GM12801 (cell line): ENCODE measurements around the gene CCL7.

Source experiments
- CTCF ChIP-seq: IDR thresholded peaks from one replicate; pipeline ENCODE4 v1.5.1; 2011; ENCODE audit warnings: control low read depth; ENCODE audit not compliant: insufficient read length; ENCODE audit errors: extremely low read depth

The CCL7 gene

GRCh38 chr17:34290586-34290985 is 20.6 kb downstream of the CCL7 start:
- TF ChIP-seq CTCF: no peak

DNA sequence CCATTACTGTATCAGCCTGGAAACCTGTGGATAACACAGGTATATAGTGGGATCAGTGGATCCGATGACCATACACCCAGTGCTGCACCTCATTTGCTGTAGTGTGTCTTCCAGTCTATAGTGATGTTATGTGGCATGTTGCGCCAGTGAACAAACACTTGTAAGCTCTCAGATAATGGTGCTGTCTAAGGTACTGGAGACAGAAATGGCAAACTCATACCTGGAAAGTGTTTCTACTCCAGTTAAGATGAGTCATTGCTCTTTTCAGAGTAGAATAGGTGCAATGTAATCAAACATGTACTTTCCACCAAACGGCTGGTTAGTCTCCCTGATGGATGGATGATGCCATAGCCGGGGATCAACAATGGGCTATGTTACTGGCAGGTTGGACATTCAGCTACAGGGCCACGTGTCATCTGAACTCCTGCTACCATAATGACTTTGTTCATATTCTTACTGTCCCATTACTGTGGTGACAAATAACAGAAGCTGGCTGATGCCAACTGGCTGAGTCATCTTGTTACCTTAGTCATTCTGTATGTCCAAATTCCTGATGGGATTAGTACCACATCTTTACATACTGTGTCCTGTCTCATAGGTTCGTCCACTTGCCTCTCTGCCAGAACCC is 21.8 kb downstream of the CCL7 start:
- TF ChIP-seq CTCF: no peak

DNA sequence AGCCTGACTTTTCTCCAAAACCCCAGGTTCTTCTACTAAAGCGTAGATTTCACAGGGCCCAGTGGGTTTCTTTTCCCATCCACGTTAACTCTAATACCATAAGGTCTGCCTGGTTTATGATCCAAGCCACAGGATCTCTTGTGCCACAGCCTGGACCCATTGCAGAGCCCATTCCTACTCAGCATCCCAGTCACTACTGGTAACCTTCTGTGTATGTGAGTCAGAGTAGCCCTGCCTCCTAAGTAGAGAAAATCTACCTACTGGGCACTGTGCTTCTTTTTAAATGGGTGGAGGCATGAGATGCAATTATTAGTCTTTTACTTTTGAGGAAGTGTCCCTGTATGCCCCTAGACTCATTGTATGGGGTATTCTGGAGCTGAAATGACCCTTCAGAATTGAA is 29.0 kb downstream of the CCL7 start:
- TF ChIP-seq CTCF: no peak

GRCh38 chr17:34299956-34300577 is 30.0 kb downstream of the CCL7 start:
- TF ChIP-seq CTCF: no peak

DNA sequence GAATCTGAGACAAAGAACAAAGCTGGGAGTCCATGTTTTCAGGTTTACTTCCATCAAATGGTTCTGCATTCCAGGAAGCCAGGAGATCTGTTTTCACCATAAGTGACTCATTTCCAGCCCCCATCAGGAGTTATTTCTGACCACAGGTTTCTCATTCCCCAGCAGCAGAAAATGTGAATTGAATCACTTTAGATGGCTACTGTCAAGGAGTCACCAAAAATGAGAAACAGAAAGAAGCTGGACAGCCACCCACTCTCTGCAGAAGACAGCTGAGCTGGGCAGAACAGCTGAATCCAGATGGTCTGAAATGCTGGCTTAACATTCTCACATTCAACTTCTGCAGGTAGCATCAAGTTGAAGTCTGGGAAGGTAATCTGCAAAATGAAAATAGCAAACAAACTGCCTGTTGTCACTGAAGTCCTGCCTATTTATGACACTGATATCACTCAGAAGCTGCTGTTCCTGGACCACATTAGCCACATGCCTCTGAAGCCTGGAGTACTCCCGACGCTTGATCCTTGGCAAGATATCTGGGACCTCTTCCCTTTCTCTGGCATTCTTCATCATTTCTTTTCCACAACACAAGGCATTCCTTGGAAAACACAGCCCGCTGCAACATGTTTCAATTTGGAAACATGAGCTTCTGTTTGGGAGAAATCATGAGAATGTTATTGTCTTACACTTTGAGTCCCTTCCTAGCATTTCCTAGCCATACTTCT is 30.8 kb downstream of the CCL7 start:
- TF ChIP-seq CTCF: no peak

GRCh38 chr17:34301986-34302385 is 32.0 kb downstream of the CCL7 start:
- TF ChIP-seq CTCF: no peak

DNA sequence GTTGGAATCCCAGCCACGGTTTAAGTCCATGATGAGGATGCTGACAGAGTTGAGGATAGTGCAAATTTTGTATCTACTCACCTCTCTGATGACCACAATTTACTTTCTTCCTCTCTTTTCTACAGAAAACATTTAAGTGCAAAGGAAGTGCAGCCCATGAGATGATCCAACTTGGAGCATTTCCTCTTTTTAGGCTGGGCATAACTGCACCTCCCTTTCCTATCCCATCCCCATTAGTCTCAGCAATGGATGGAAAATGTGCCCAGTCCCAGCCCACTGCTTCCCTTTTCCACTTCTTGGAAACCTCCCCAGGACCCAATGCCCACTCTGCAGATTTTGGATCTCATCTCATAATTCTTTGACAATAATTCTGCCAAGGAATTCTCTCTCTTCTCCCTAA is 32.6 kb downstream of the CCL7 start:
- TF ChIP-seq CTCF: no peak
